Skin epidermis (tissue), 12 donors: ENCODE data around the gene POLR3G.

ENCODE experiments used
- H3K27ac ChIP-seq, 21 experiments: fragments of 200-600 bp; sonication (generic) in 11 of 21; one replicate each; pipeline ENCODE4 v1.5.0; 2020; ENCODE audit warnings: mild to moderate bottlenecking in 3 of 21, inconsistent platforms in 2 of 21, moderate library complexity in 2 of 21
- H3K4me3 ChIP-seq, 7 experiments: fragments of 200-600 bp; sonication (generic) in 2 of 7; one replicate each; pipeline ENCODE4 v1.5.0; 2020; ENCODE audit warnings: inconsistent platforms in 2 of 7, mild to moderate bottlenecking in 2 of 7, moderate library complexity in 1 of 7

The POLR3G gene

GRCh38 chr5:90494043-90494442, 19.4 kb downstream of the POLR3G start:
- H3K27ac ChIP-seq = no peak overlapping the region
- no peak overlapping the region for H3K4me3 ChIP-seq

GRCh38 chr5:90495146-90495545, 20.5 kb downstream of the POLR3G start:
- H3K4me3 ChIP-seq = no peak overlapping the region
- no peak overlapping the region for H3K27ac ChIP-seq

GRCh38 chr5:90503596-90503995, 28.9 kb downstream of the POLR3G start:
- Histone ChIP-seq H3K27ac (no peak overlapping the region), H3K4me3 (no peak overlapping the region)

GRCh38 chr5:90504743-90505142, 30.1 kb downstream of the POLR3G start:
- no peak overlapping the region for H3K4me3 ChIP-seq
- no peak overlapping the region for H3K27ac ChIP-seq

- Histone ChIP-seq H3K4me3 (no peak overlapping the region), H3K27ac (no peak overlapping the region)
Measured at GRCh38 chr5:90506221-90506620, 31.6 kb downstream of the POLR3G start.

GRCh38 chr5:90510438-90510837, 35.8 kb downstream of the POLR3G start:
- Histone ChIP-seq H3K27ac (no peak overlapping the region), H3K4me3 (no peak overlapping the region)

GRCh38 chr5:90514520-90514919, 39.9 kb downstream of the POLR3G start:
- H3K27ac ChIP-seq = no peak overlapping the region
- no peak overlapping the region for H3K4me3 ChIP-seq

GRCh38 chr5:90518661-90519060, 44.0 kb downstream of the POLR3G start:
- Histone ChIP-seq H3K4me3 (no peak overlapping the region), H3K27ac (no peak overlapping the region)

GRCh38 chr5:90519081-90519480, 44.4 kb downstream of the POLR3G start:
- Histone ChIP-seq H3K4me3 (no peak overlapping the region), H3K27ac (no peak overlapping the region)

GRCh38 chr5:90528601-90529193, 54.0 kb downstream of the POLR3G start:
- peak overlapping the region; percentile 44 to 98 (median 91) for H3K27ac ChIP-seq

GRCh38 chr5:90529194-90529938, 54.7 kb downstream of the POLR3G start, which contains the start of gene LYSMD3:
TSS of gene LYSMD3 (minus strand) at chr5:90529584. CDS start at chr5:90525289, 4,295 bp downstream.
- peak within 1 kb of the TSS; percentile 44 to 98 (median 91) for H3K27ac ChIP-seq
- peak within 1 kb of the TSS; percentile 75 to 96 (median 87) for H3K4me3 ChIP-seq

More at GRCh38 chr5:90528601-90529193, 54.0 kb downstream of the POLR3G start:
- peak overlapping the region; percentile 75 to 96 (median 87) for H3K4me3 ChIP-seq

GRCh38 chr5:90529939-90530677, 55.4 kb downstream of the POLR3G start:
- peak overlapping the region; percentile 19 to 97 (median 87) for H3K27ac ChIP-seq

GRCh38 chr5:90530736-90531487, 56.2 kb downstream of the POLR3G start:
- peak overlapping the region in 1 of 7 experiments; percentile 80 for H3K4me3 ChIP-seq
- peak overlapping the region in 3 of 21 experiments; percentile 74 to 97 (median 94) for H3K27ac ChIP-seq

More at GRCh38 chr5:90529939-90530677, 55.4 kb downstream of the POLR3G start:
- H3K4me3 ChIP-seq = peak overlapping the region; percentile 75 to 96 (median 87)

GRCh38 chr5:90533794-90534193, 59.1 kb downstream of the POLR3G start:
- Histone ChIP-seq H3K4me3 (no peak overlapping the region), H3K27ac (no peak overlapping the region)

GRCh38 chr5:90534922-90535321, 60.3 kb downstream of the POLR3G start:
- Histone ChIP-seq H3K27ac (no peak overlapping the region), H3K4me3 (no peak overlapping the region)

- Histone ChIP-seq H3K4me3 (no peak overlapping the region), H3K27ac (no peak overlapping the region)
Measured at GRCh38 chr5:90542827-90543519, 68.3 kb downstream of the POLR3G start.

GRCh38 chr5:90545511-90545910, 70.8 kb downstream of the POLR3G start:
- H3K27ac ChIP-seq = no peak overlapping the region
- H3K4me3 ChIP-seq = no peak overlapping the region

GRCh38 chr5:90546216-90546837, 71.7 kb downstream of the POLR3G start:
- no peak overlapping the region for H3K4me3 ChIP-seq
- H3K27ac ChIP-seq = no peak overlapping the region

- H3K27ac ChIP-seq = no peak overlapping the region
Measured at GRCh38 chr5:90547072-90547536, 72.4 kb downstream of the POLR3G start.

More at GRCh38 chr5:90547072-90547536, 72.4 kb downstream of the POLR3G start:
- H3K4me3 ChIP-seq = no peak overlapping the region
